GM21619 (cell line): Measurements from ENCODE around the gene PPFIBP1.

Experiments
- ATAC-seq: cut with Tn5 transposase; IDR thresholded peaks from one replicate; pipeline ENCODE4 v1.9.1; 2021; ENCODE audit not compliant: unreplicated experiment

Gene PPFIBP1

GRCh38 chr12:27523642-27524493 is at the start of gene PPFIBP1:
Gene PPFIBP1 (plus strand): TSS chr12:27524206. CDS start chr12:27633397, 109,191 bp downstream.
- ATAC-seq: peak; percentile 93

DNA sequence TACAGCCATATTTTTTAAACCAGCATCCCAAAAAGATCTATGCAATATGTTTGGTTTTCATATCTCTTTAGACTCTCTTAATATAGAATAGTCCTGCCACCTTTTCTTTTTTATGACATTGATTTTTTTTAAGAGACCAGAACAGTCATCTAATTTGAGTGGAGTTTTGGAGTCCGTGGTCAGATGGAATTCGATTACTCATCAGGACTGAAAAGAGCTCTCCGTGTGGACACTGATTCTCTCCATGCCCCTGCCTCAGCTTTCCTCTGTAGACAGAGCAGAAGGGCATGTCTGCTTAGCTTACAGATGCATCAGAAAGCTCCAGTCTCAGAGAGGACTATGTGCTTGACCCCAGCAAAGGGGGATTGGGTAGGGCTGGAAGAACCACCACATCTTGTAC is 49.7 kb upstream of the PPFIBP1 start:
- no peak for ATAC-seq

- no peak for ATAC-seq
These were observed 47.0 kb upstream of the PPFIBP1 start for GRCh38 chr12:27477049-27477448.

- no peak for ATAC-seq
These were observed 45.1 kb upstream of the PPFIBP1 start for GRCh38 chr12:27478949-27479348.

DNA sequence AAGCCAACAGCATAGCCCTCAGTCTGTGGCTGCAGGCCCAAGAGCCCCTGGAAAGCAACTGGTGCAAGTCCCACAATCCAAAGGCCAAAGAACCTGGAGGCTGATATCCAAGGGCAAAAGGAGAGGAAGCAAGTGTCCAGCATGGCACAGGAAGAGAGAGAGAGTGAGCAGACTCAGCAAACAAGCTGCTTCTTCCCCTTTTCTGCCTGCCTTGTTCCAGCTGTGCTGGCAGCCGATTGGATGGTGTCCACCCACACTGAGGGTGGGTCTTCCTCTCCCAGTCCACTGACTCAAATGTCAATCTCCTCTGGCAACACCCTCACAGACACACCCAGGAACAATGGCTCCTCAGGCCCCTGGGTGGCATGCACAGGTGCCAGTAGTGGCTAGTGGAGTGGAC is 44.0 kb upstream of the PPFIBP1 start:
- ATAC-seq: no peak

DNA sequence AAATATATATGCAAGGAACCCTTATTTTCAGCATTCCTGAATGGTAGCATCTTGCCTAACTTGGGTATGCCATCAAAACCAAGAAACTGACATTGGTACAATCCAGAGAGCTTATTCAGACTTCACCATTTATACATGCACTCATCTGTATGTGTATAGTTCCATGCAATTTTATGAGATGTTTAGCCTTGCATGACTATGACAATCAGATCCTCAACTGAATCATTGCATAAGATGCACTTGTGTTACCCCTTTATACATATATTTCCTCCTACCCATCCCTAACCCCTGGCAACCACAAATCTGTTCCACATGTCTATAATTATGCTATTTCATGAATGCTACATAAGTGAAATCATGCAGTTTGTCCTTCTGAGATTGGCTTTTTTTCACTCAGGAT is 37.0 kb upstream of the PPFIBP1 start:
- ATAC-seq: no peak

DNA sequence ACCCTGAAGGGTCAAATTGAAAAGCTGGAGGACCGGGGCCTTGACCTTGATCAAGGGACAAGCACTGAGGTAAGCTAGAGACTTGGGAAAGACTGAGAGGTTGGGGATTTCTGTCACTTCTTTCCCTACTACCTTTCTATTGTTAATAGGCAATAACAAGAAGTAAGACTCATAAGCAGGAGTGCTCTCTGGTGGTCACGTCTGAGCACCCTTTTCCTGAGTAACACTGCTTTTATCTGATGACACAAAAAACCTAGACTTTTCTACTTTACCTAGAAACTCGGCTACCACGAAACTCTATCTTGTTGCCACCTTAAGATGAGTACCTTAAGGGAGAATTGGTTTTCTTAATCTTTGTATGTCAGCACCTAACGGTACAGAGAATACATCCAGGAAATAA is 35.5 kb upstream of the PPFIBP1 start:
- ATAC-seq: no peak

- ATAC-seq: no peak
These were observed 32.8 kb upstream of the PPFIBP1 start for GRCh38 chr12:27491226-27491625.

GRCh38 chr12:27493260-27493940 is 30.6 kb upstream of the PPFIBP1 start:
- no peak for ATAC-seq

DNA sequence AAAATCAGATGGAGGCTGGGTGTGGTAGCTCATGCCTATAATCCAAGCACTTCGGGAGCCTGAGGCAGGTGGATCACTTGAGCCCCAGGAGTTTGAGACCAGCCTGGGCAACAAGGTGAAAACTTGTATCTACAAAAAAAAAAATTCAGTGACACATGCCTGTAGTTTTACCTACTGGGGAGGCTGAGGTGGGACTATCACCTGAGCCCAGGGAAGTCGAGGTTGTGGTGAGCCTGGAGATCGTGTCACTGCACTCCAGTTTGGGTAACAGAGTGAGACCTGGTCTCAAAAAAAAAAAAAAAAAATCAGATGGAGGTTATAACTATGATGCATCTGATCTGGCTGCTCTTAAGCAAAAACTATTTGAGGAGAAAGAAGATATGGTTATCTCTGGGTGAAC is 26.6 kb upstream of the PPFIBP1 start:
- no peak for ATAC-seq

DNA sequence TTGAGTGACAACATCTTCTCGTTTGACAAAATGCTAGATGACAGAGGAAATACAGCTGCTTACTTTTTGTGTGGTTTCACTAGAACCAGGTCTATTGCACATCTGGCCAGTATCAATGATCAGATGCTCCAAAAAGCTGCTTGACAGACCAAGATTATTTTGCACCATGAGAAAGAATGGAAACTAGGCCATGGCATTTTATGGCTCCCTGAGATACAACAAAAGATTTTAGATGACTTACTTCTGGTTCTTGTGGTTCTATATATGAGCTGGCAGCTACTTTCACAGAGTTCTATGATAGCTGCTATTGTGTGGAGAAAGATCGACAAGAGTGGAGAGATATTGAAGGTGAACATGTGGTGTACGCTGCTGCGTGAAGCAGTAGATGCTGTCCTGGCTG is 25.9 kb upstream of the PPFIBP1 start:
- ATAC-seq: peak; percentile 89

- ATAC-seq: no peak
These were observed 25.2 kb upstream of the PPFIBP1 start for GRCh38 chr12:27498761-27499160.

DNA sequence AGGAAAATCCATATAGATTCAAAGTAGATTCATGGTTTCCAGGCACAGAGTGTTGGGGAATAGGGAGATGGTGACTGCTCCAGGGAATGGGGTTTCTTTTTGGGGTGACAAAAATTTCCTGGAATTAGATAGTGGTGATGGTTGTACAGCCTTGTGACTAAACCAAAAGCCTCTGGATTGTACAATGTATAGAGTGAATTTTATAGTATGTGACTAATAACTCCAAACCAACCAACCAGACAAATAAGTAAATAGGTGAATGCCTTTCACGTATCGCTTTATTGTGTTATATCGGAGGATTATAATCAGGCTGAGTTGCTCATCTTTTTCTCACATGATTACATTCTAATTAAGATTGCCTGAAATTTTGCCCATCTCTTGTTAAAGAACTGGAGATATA is 24.6 kb upstream of the PPFIBP1 start:
- ATAC-seq: no peak

GRCh38 chr12:27500546-27500945 is 23.5 kb upstream of the PPFIBP1 start:
- no peak for ATAC-seq

- ATAC-seq: no peak
These were observed 22.0 kb upstream of the PPFIBP1 start for GRCh38 chr12:27502021-27502435.

DNA sequence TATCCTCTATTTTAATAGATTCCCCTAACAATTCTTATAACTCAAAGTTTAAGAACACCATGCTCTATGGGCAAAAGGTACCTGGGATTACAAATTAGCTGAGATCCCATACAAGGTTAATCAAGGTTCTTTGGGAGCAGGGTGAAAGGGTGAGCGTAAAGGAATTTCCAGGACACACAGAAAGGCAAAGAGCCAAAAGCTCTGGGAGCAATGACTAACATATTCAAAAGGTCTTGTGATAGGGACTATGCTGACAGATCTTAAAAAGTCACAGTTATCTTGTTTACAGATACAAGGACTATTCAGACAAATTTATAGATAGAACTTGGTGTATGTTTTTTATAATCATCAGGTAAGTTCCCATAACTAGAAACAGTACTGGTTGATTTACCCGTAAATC is 19.5 kb upstream of the PPFIBP1 start:
- no peak for ATAC-seq

DNA sequence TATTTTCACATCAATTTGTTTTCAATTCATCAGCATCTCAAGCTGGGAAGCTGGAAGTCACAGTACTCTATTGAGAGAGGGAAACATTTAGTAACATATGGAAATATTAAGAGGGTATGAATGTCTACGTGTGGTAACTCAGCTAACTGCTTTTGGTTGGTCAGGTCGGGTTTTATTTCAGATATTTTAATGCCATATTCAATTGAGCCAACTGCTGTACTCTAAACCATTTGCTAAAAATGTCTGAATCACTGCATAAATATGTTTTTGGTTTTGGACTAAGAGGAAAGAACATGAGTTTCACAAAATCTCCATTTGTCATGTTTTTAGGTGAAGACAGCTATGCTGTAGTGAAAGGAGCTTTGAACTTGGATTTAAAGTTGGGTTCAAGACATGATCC is 18.9 kb upstream of the PPFIBP1 start:
- ATAC-seq: no peak

DNA sequence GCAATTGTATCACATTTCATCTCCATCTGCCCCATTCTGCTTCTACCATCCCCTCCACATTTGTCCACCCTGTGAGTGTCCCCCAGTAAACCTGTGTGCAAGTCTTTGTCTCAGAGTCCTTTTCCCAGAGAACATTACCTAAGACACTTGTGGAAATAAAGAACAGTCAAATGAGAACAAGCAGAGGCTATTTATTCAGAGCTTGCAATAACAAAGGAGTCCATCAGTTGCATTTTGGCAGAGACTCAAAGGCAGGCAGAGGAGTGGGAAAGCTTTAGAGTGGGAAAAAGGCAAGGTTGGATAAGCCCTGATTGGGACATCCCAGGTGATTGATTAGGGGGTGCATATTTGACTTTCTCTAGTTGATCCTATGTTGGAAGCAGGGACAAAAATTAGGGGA is 18.2 kb upstream of the PPFIBP1 start:
- no peak for ATAC-seq

- no peak for ATAC-seq
These were observed 17.3 kb upstream of the PPFIBP1 start for GRCh38 chr12:27506645-27507189.

GRCh38 chr12:27508736-27509431 is 15.1 kb upstream of the PPFIBP1 start:
- ATAC-seq: no peak

- ATAC-seq: no peak
These were observed 12.8 kb upstream of the PPFIBP1 start for GRCh38 chr12:27511031-27511722.
